ENCODE data around the gene TNNC2.
"Not testable (repeated sequence)": the region's sequence is repeated elsewhere in the genome, so short reads cannot be mapped to it uniquely, and the experiment has no call there.

TNNC2 gene

GRCh38 chr20:45848421-45848820 lies 21.3 kb upstream of the TNNC2 start:
- FAIRE-seq: no peak

- FAIRE-seq: no peak
Observed at GRCh38 chr20:45845452-45845851, 18.3 kb upstream of the TNNC2 start.

DNA sequence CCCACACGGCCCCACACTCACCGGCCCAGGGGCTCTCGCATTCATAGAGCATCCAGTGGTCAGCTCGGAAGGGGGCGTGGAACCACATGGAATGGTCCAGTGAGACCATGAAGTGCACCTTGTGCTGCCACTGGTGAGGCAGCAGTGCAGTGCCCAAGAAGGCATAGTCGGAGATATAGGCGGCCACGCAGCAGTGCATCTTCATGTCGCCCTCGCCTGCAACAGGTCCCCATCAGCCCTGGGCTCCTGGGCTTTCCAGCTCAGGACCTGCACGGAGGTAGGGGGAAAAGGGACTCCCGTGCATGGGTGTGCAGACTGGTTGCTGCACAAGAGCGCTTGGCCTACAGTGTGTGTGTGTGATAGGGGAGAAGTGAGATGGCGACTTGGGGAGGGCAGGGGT lies 16.4 kb upstream of the TNNC2 start:
- no peak for FAIRE-seq

GRCh38 chr20:45842169-45842812 lies 15.2 kb upstream of the TNNC2 start:
- FAIRE-seq: no peak

GRCh38 chr20:45841407-45842129 lies 14.5 kb upstream of the TNNC2 start:
- no peak for FAIRE-seq

- no peak for FAIRE-seq
Observed at GRCh38 chr20:45840700-45841198, 13.6 kb upstream of the TNNC2 start.

- FAIRE-seq: no peak
Observed at GRCh38 chr20:45836841-45837240, 9.7 kb upstream of the TNNC2 start.

DNA sequence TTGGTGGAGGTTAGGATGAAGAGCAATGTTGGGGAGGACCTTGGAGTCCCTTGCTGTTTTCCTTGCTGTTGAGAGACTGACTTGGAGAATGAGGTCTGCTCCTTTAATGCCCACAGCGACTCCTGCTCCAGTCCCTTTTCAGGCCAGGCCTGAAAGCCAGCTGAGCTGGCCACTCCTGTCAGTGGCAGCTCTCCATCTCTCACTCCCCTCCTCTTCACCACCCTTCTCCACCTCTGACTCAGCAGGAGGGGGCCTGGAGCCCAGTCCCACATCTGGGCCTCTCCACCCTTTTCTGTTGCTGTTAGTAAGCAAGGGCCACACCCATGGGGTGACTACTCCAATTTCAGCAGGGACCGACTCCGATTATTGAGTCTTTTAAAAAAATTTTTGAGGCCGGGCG lies 8.7 kb upstream of the TNNC2 start:
- FAIRE-seq: no peak

- FAIRE-seq: no peak
Observed at GRCh38 chr20:45835329-45835765, 8.2 kb upstream of the TNNC2 start.

- FAIRE-seq: no peak
Observed at GRCh38 chr20:45834797-45835161, 7.7 kb upstream of the TNNC2 start.

DNA sequence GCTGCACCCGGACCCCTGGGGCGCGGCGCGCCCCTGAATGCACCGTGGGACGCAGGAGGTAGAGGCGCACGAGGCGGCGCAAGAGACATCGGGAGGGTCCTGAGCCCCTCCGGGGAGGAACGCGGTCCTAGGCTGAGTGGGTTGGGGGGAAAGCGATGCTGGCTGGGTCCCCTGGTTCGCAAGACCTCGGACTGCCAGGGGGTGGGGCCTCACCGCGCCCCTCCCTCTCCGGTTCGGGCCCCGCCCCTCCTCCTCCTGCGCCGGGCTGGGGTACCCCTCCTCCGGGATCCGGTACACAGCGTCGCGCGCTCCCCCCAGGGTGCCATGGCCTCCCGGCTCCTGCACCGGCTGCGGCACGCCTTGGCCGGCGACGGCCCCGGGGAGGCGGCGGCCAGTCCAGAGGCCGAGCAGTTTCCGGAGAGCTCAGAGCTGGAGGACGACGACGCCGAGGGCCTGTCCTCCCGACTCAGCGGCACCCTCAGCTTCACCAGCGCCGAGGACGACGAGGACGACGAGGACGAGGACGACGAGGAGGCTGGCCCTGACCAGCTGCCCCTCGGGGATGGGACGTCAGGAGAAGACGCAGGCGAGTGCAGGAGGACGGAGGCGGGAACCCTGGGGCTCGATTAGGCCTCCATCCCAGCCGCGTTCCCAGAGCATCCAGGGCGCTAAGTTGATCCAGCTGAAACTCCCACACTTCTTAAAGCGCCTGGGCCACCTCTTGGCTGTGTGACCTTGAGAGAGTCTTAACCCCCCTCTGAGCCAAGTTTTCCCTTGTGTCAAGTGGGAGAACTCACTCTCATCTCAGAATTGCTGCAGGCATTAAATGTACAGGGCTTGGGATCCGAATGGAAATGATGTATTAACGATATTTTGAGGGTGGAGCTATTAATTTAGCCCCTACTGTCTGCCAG lies 7.0 kb upstream of the TNNC2 start:
- no peak for FAIRE-seq

- no peak for FAIRE-seq
Observed at GRCh38 chr20:45833030-45833882, 6.1 kb upstream of the TNNC2 start, which contains the start of gene SNX21. TSS of gene SNX21 (plus strand) at chr20:45833799. CDS start at chr20:45833920, 121 bp downstream.

GRCh38 chr20:45832619-45833018 lies 5.5 kb upstream of the TNNC2 start:
- FAIRE-seq: no peak

- FAIRE-seq: not testable (repeated sequence)
Observed at GRCh38 chr20:45829673-45830106, 2.6 kb upstream of the TNNC2 start.

- FAIRE-seq: no peak
Observed at GRCh38 chr20:45828589-45828988, 1.5 kb upstream of the TNNC2 start.

GRCh38 chr20:45827712-45828111 lies 600 bp upstream of the TNNC2 start:
- FAIRE-seq: no peak

- no peak for FAIRE-seq
Observed at GRCh38 chr20:45826381-45827019, 612 bp downstream of the TNNC2 start.

DNA sequence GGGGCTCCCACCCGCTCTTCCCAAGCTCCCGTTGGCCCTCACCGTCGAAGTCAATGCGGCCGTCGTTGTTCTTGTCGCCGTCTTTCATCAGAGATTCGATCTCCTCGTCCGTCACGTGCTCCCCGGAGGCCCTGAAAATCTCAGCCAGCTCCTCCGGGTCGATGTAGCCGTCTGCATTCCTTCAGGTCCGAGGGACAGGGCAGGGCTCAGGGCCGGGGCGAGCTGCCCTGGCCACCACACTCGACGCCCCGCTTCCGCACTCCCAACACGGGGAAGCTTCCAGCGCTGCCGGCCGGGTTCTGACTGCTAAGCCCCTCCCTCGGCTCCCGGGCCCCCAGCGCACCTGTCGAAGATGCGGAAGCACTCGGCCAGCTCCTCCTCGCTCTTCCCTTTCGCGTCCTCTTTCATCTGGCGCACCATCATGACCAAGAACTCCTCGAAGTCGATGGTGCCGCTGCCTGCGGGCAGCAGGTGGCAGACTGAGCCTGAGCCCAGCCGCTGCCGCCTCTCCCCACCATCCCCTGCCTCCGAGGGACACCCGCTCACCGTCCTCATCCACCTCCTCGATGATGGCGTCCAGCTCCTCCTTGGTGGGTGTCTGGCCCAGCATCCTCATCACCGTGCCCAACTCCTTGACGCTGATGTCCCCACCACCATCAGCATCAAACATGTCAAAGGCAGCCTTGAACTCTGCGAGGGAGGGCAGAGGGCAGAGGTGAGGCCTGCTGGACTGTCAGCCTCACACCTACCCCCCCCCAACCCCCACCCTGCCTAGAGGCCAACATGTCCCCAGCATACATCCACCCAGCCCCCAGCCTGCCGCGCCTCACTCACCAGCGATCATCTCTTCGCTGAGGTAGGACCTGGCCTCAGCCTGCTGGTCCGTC lies 2.9 kb downstream of the TNNC2 start:
- no peak for FAIRE-seq

DNA sequence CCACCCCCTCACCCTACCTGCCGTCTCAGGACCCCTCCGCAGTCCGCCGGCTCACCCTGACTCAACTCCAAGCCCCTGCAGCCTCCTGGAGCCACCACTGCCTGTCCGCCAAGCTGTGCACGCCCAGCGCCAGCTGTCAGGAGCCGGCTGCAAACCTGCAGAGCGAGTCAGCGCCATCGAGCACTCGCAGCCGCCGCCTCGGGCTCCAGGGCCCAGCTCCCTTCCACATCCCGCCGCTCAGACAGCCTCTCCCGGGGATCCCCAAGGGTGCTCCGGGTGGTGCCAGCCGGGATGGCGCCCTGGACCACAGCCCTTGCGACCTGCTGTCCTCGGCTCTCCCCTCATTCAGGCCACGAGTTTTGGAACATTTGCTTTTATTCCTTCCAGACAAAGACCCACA lies 4.3 kb downstream of the TNNC2 start:
- FAIRE-seq: no peak

- no peak for FAIRE-seq
Observed at GRCh38 chr20:45821947-45822346, 5.2 kb downstream of the TNNC2 start.

DNA sequence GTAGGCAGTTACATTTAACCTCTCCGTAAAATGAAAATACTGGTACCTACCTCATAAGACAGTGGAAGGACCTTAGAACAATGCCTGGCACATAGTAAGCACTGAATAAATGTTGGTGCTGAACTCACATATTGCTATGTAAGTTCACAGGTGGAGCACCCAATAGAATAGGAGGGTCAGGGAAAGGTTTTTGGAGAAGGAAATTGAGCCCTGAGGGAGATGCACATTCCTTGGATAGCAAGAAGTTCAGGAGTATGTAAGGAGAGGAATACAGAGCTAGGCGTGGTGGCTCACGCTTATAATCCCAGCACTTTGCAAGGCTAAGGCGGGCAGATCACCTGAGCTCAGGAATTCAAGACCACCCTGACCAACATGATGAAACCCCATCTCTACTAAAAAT lies 7.6 kb downstream of the TNNC2 start:
- FAIRE-seq: no peak
